GM12892 (cell line): Measurements from ENCODE around the gene NUP93.

Source experiments
- POLR2A ChIP-seq: IDR thresholded peaks from 2 replicates; pipeline ENCODE4 v1.6.1; 2011; ENCODE audit warnings: low read depth, low read length, control low read depth
- POLR2AphosphoS5 ChIP-seq: IDR thresholded peaks from 2 replicates; pipeline ENCODE4 v1.6.1; 2011; ENCODE audit warnings: low read depth, low read length, control low read depth
- TAF1 ChIP-seq: IDR thresholded peaks from 2 replicates; pipeline ENCODE4 v1.6.1; 2011; ENCODE audit warnings: low read depth, mild to moderate bottlenecking, control low read depth, low read length, borderline replicate concordance

- TF ChIP-seq POLR2A = no peak
- TF ChIP-seq TAF1 = no peak
- TF ChIP-seq POLR2AphosphoS5 = no peak
Observed at GRCh38 chr16:56737539-56737938, 7.6 kb downstream of the NUP93 start.
